HT-29 (cell line): ENCODE data around the gene UFSP1. TPM values are rescaled to one million over a fixed set of nuclear protein-coding genes. Genes with fewer than 3 reads are reported as not detected.
"Not testable (repeated sequence)": the region's sequence is repeated elsewhere in the genome, so short reads cannot be mapped to it uniquely, and the experiment has no call there.

ENCODE experiments used
- DNase-seq: peaks from one replicate; pipeline ENCODE4 v3.0.0-alpha.2; 2015; ENCODE audit warnings: low spot score
- small RNA-seq: library from RNA; depleted of rRNA; stranded (forward); fragments of <200 nt; gene quantifications from one replicate; pipeline ENCODE3, GENCODE V24; 2014
- total RNA-seq: library from RNA; depleted of rRNA; stranded (reverse); fragments of >200 nt; shearing (Covaris generic); gene quantifications from 2 replicates; pipeline ENCODE4 v1.2.3, GENCODE V29; 2014; rRNA removed

UFSP1 gene
- total RNA-seq, 1 experiment from 2014 or later: 30.4 TPM

- DNase-seq: no peak
Measured at GRCh38 chr7:100860702-100861615, 28.6 kb downstream of the UFSP1 start.

DNA sequence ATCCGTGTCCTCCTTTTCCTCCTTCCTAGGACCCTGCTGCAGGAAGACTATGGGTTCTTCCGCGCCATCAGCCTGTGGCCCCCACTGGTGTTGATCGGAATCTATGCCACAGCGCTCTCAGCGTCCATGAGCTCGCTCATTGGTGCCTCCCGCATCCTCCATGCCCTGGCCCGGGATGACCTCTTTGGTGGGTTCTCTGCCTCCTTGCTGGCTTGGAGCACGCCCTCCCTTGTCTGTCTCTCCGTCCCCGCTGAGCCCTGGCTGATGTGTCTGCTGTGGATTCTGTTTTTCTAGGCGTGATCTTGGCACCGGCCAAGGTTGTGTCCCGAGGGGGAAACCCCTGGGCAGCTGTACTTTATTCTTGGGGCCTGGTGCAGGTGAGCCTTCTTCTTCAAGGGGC lies 29.7 kb downstream of the UFSP1 start:
- no peak for DNase-seq

- DNase-seq: no peak
Measured at GRCh38 chr7:100856871-100857282, 32.6 kb downstream of the UFSP1 start.

GRCh38 chr7:100855515-100855914 lies 34.0 kb downstream of the UFSP1 start:
- DNase-seq: no peak

DNA sequence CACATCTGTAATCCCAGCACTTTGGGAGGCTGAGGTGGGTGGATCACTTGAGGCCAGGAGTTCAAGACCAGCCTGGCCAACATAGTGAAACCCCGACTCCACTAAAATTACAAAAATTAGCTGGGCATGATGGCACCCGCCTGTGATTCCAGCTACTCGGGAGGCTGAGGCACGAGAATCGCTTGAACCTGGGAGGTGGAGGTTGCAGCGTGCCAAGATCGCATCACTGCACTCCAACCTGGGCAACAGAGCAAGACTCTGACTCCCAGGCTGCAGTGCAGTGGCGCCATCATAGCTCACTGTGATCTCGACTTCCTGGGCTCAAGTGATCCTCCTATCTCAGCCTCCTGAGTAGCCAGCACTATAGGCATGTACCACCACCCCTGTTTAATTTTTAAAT lies 34.6 kb downstream of the UFSP1 start:
- not testable (repeated sequence) for DNase-seq

GRCh38 chr7:100854146-100854895 lies 35.2 kb downstream of the UFSP1 start:
- DNase-seq: no peak

GRCh38 chr7:100852048-100852872 lies 37.3 kb downstream of the UFSP1 start, which contains the start of gene SLC12A9:
Gene SLC12A9, plus strand, starts transcription at chr7:100852713. Its CDS starts 1,485 bp downstream, at chr7:100854198.
- peak; percentile 94 for DNase-seq

DNA sequence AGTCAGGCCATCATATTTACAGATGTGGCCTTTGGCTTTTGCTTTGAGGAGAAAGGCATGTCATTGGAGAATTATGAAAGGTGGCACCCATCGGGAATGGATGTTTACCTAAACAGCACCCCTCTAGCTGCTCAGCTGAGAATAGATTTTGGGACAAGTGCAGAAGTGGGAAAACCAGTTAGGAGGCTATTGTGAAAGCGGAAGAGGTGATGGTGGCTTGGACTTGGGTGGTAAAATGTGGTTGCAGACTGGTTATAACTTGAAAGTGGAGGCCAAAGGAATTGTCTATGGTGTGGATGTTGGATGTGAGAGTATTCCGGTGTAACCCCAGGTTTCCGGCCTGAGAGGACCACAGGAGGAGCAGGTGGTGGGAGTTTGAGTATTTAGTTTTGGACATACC lies 42.2 kb downstream of the UFSP1 start:
- no peak for DNase-seq

- DNase-seq: no peak
Measured at GRCh38 chr7:100840470-100841100, 48.9 kb downstream of the UFSP1 start.

DNA sequence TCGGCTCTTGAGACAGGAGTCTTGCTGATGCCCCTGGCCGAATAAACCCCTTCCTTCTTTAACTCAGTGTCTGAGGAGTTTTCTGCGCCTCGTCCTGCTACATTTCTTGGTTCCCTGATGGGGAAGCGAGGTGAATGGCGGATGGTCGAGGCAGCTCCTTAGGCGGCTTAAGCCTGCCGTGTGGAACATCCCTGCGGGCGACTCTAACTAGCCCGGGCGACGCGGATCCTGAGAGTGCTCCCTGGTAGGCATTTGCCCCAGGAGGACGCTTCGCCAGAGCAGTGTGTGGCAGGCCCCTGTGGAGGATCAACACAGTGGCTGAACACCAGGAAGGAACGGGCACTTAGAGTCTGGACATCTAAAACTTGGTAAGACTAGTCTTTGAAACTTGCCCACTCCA lies 50.2 kb downstream of the UFSP1 start:
- no peak for DNase-seq

Small RNAs within 50 kb of the gene (small RNA-seq; reads per million reads assigned to genes)
- gene RN7SL549P: not detected
- not detected for gene RPS29P15

Other genes with a start within 250 kb of the UFSP1 start
- 1.2 and 1.7 TPM in 2 replicates for gene TFR2, start 248.2 kb downstream of the UFSP1 start, total RNA-seq
- 0.13 TPM in 1 of 2 replicates, not detected in the other for gene ACTL6B, start 233.3 kb downstream of the UFSP1 start, total RNA-seq
- 272 and 317 TPM in 2 replicates for gene GNB2, start 216.0 kb downstream of the UFSP1 start, total RNA-seq
- 44.6 and 46.9 TPM in 2 replicates for gene GIGYF1, start 195.5 kb downstream of the UFSP1 start, total RNA-seq
- 222 and 231 TPM in 2 replicates for gene POP7, start 183.6 kb downstream of the UFSP1 start, total RNA-seq
- not detected in 2 replicates for gene EPO, start 169.2 kb downstream of the UFSP1 start, total RNA-seq
- gene ZAN, start 156.1 kb downstream of the UFSP1 start, total RNA-seq: not detected in 2 replicates
- 230 and 236 TPM in 2 replicates for gene EPHB4, start 62.2 kb downstream of the UFSP1 start, total RNA-seq
- 68.7 and 85.6 TPM in 2 replicates for gene SLC12A9, start 37.0 kb downstream of the UFSP1 start, total RNA-seq
- gene TRIP6, start 22.3 kb downstream of the UFSP1 start, total RNA-seq: 20.0 and 23.5 TPM in 2 replicates
- gene SRRT, start 14.6 kb downstream of the UFSP1 start, total RNA-seq: 211 and 222 TPM in 2 replicates
- gene ACHE, start 6.2 kb upstream of the UFSP1 start, total RNA-seq: 0.13 and 1.1 TPM in 2 replicates
- 6.9 and 7.3 TPM in 2 replicates for gene MUC3A, start 59.8 kb upstream of the UFSP1 start, total RNA-seq
- gene MUC12, start 79.8 kb upstream of the UFSP1 start, total RNA-seq: 19.2 and 29.8 TPM in 2 replicates
- 0.23 and 0.44 TPM in 2 replicates for gene MUC17, start 130.4 kb upstream of the UFSP1 start, total RNA-seq
- gene TRIM56, start 195.8 kb upstream of the UFSP1 start, total RNA-seq: 32.3 and 52.2 TPM in 2 replicates
- 4.6 and 5.0 TPM in 2 replicates for gene SERPINE1, start 237.4 kb upstream of the UFSP1 start, total RNA-seq